HS-27A (cell line): ENCODE data around the gene MCTP1.

Source experiments
- DNase-seq: peaks from one replicate; pipeline ENCODE4 v3.0.0-alpha.2; 2012; ENCODE audit warnings: low read depth, missing footprints

Gene MCTP1

GRCh38 chr5:94754824-94755223 lies 530.1 kb downstream of the MCTP1 start:
- no peak for DNase-seq

- DNase-seq = no peak
Measured at GRCh38 chr5:94751460-94751859, 533.4 kb downstream of the MCTP1 start.

GRCh38 chr5:94750681-94751080 lies 534.2 kb downstream of the MCTP1 start:
- DNase-seq = no peak

GRCh38 chr5:94749042-94749441 lies 535.9 kb downstream of the MCTP1 start:
- DNase-seq = no peak

GRCh38 chr5:94748212-94748611 lies 536.7 kb downstream of the MCTP1 start:
- no peak for DNase-seq

GRCh38 chr5:94747371-94747770 lies 537.5 kb downstream of the MCTP1 start:
- no peak for DNase-seq

- no peak for DNase-seq
Measured at GRCh38 chr5:94746731-94747124, 538.2 kb downstream of the MCTP1 start.

GRCh38 chr5:94745786-94746730 lies 538.8 kb downstream of the MCTP1 start:
- DNase-seq = no peak

GRCh38 chr5:94744906-94745305 lies 540.0 kb downstream of the MCTP1 start:
- DNase-seq = no peak

- DNase-seq = no peak
Measured at GRCh38 chr5:94742852-94743251, 542.0 kb downstream of the MCTP1 start.

- DNase-seq = no peak
Measured at GRCh38 chr5:94740286-94740685, 544.6 kb downstream of the MCTP1 start.

GRCh38 chr5:94736498-94736897 lies 548.4 kb downstream of the MCTP1 start:
- no peak for DNase-seq

- no peak for DNase-seq
Measured at GRCh38 chr5:94731471-94731870, 553.4 kb downstream of the MCTP1 start.

GRCh38 chr5:94725142-94725541 lies 559.8 kb downstream of the MCTP1 start:
- no peak for DNase-seq

GRCh38 chr5:94715768-94716167 lies 569.1 kb downstream of the MCTP1 start:
- DNase-seq = no peak

GRCh38 chr5:94711785-94712184 lies 573.1 kb downstream of the MCTP1 start:
- no peak for DNase-seq

- no peak for DNase-seq
Measured at GRCh38 chr5:94709277-94709676, 575.6 kb downstream of the MCTP1 start.

- no peak for DNase-seq
Measured at GRCh38 chr5:94707359-94707758, 577.5 kb downstream of the MCTP1 start.

GRCh38 chr5:94705427-94705826 lies 579.5 kb downstream of the MCTP1 start:
- DNase-seq = no peak

GRCh38 chr5:94702729-94703128 lies 582.2 kb downstream of the MCTP1 start:
- DNase-seq = no peak

GRCh38 chr5:94700592-94700991 lies 584.3 kb downstream of the MCTP1 start:
- no peak for DNase-seq

- no peak for DNase-seq
Measured at GRCh38 chr5:94699562-94699961, 585.3 kb downstream of the MCTP1 start.

- DNase-seq = no peak
Measured at GRCh38 chr5:94698197-94698596, 586.7 kb downstream of the MCTP1 start.

GRCh38 chr5:94694671-94695070 lies 590.2 kb downstream of the MCTP1 start:
- DNase-seq = no peak
